ENCODE data around the gene LBX2.

The LBX2 gene

DNA sequence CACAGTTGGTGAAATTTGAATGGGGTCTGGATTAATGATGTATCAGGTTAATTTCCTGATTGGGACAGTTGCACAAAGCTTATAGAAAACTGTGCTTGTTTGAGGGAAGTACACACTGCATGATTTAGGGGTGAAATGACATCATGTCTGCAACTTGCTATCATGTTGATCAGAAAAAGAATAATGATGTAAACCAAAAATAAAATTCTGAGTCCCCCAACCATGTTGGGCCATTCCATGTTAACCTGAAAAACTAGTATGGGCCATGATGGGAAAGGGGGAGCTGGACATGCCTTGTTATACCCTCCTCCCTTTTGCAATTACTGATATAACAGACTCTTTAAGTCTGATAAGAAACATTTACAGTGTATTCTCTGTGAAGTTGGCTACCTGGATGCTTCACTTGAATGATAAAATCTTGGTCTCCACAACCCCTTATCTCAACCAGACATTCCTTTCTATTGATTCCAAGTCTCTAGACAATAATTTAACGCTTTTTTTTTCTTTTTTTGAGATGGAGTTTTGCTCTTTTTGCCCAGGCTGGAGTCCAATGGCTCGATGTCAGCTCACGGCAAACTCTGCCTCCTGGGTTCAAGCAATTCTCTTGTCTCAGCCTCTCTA is 48.7 kb downstream of the LBX2 start:
- no peak for DNase-seq

DNA sequence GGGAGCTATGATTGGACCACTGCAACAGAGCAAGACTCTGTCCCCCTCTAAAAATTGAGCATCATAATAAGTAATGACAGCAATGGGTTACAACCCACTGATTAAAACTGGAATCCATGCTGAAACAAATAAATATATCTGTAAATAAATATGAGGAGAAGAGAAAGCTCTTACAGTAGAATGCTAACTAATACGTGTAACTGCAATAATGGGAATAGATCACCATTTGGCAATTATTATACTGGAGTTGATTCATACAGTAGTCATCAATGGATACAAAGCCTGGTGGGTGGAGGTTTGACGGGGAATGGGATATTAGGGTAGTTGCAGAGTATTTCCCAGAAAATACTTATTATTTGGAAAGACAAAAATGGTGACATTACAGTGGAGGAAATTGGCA is 50.6 kb downstream of the LBX2 start:
- no peak for DNase-seq
